HG03457 (cell line): Measurements from ENCODE around the gene UBAC2.

ENCODE experiments used
- ATAC-seq: cut with Tn5 transposase; IDR thresholded peaks from one replicate; pipeline ENCODE4 v1.9.1; 2021; ENCODE audit warnings: moderate number of reproducible peaks; ENCODE audit not compliant: unreplicated experiment

The UBAC2 gene

GRCh38 chr13:99200432-99201167 lies at the start of gene UBAC2:
UBAC2 (plus strand) TSS chr13:99200854; CDS start chr13:99200909, 55 bp downstream.
- peak; percentile 63 for ATAC-seq

GRCh38 chr13:99151516-99151915 lies 49.1 kb upstream of the UBAC2 start:
- peak; percentile 76 for ATAC-seq

- ATAC-seq, result no peak
These were observed 47.4 kb upstream of the UBAC2 start for GRCh38 chr13:99153219-99153618.

- no peak for ATAC-seq
These were observed 46.6 kb upstream of the UBAC2 start for GRCh38 chr13:99154064-99154463.

GRCh38 chr13:99155821-99156220 lies 44.8 kb upstream of the UBAC2 start:
- no peak for ATAC-seq

- ATAC-seq, result no peak
These were observed 43.6 kb upstream of the UBAC2 start for GRCh38 chr13:99157046-99157445.

- no peak for ATAC-seq
These were observed 41.8 kb upstream of the UBAC2 start for GRCh38 chr13:99158846-99159245.

GRCh38 chr13:99159331-99160061 lies 41.2 kb upstream of the UBAC2 start:
- ATAC-seq, result no peak

- ATAC-seq, result no peak
These were observed 40.2 kb upstream of the UBAC2 start for GRCh38 chr13:99160415-99160814.

GRCh38 chr13:99161512-99161911 lies 39.1 kb upstream of the UBAC2 start:
- ATAC-seq, result no peak

- ATAC-seq, result no peak
These were observed 37.9 kb upstream of the UBAC2 start for GRCh38 chr13:99162567-99163361.

GRCh38 chr13:99164226-99164625 lies 36.4 kb upstream of the UBAC2 start:
- no peak for ATAC-seq

- ATAC-seq, result no peak
These were observed 34.7 kb upstream of the UBAC2 start for GRCh38 chr13:99165753-99166587.

GRCh38 chr13:99172951-99173350 lies 27.7 kb upstream of the UBAC2 start:
- ATAC-seq, result no peak

GRCh38 chr13:99173606-99174005 lies 27.0 kb upstream of the UBAC2 start:
- no peak for ATAC-seq

GRCh38 chr13:99174533-99175100 lies 26.0 kb upstream of the UBAC2 start:
- ATAC-seq, result no peak

- ATAC-seq, result no peak
These were observed 24.1 kb upstream of the UBAC2 start for GRCh38 chr13:99176309-99177276.

GRCh38 chr13:99178636-99179035 lies 22.0 kb upstream of the UBAC2 start:
- ATAC-seq, result no peak

GRCh38 chr13:99179460-99179859 lies 21.2 kb upstream of the UBAC2 start:
- ATAC-seq, result no peak
